K562 (cell line): Measurements from ENCODE around the gene WDR88. TPM values are rescaled to one million over a fixed set of nuclear protein-coding genes. Genes with fewer than 3 reads are reported as not detected.

ENCODE experiments used
- AFF1 ChIP-seq, 2 experiments: fragments of 450-650 bp; IDR thresholded peaks; 2 replicates each; pipeline ENCODE4 v1.6.1; 2018; ENCODE audit warnings: mild to moderate bottlenecking in 2 of 2, low read depth in 1 of 2; ENCODE audit not compliant: partially characterized antibody in 2 of 2
- AFF4 ChIP-seq: sonication (generic); formaldehyde crosslinking; IDR thresholded peaks from 2 replicates; pipeline ENCODE4 v1.8.0; 2023; ENCODE audit warnings: mild to moderate bottlenecking, missing genetic modification reagents
- BRF1 ChIP-seq: IDR thresholded peaks from 3 replicates; pipeline ENCODE4 v1.6.1; 2011; ENCODE audit warnings: borderline replicate concordance, mild to moderate bottlenecking; ENCODE audit not compliant: insufficient read length; ENCODE audit errors: extremely low read depth
- HDAC8 ChIP-seq: fragments of 450-650 bp; IDR thresholded peaks from 2 replicates; pipeline ENCODE4 v1.6.1; 2016; ENCODE audit warnings: mild to moderate bottlenecking, missing genetic modification characterization, moderate library complexity, missing compliant biosample characterization
- NONO ChIP-seq, 2 experiments: fragments of 200-400 bp in 1 of 2; fragments of 450-650 bp in 1 of 2; formaldehyde crosslinking in 1 of 2; IDR thresholded peaks; 2 replicates each; pipeline ENCODE4 v1.6.1; 2017; ENCODE audit warnings: low read depth in 2 of 2, mild to moderate bottlenecking in 2 of 2, moderate library complexity in 2 of 2, low read length in 1 of 2
- POLR2G ChIP-seq: fragments of 200-400 bp; formaldehyde crosslinking; IDR thresholded peaks from 2 replicates; pipeline ENCODE4 v1.6.1; 2017; ENCODE audit warnings: low read depth, mild to moderate bottlenecking, antibody characterized with exemption, low read length, moderate library complexity
- RBFOX2 ChIP-seq: fragments of 200-400 bp; formaldehyde crosslinking; IDR thresholded peaks from 2 replicates; pipeline ENCODE4 v1.6.1; 2017; ENCODE audit warnings: low read depth, mild to moderate bottlenecking, low read length, moderate library complexity
- RBM25 ChIP-seq: fragments of 200-400 bp; formaldehyde crosslinking; IDR thresholded peaks from 2 replicates; pipeline ENCODE4 v1.6.1; 2018; ENCODE audit warnings: low read length, low read depth, moderate library complexity; ENCODE audit not compliant: severe bottlenecking
- SAP30 ChIP-seq: fragments of 200-600 bp; sonication (generic); IDR thresholded peaks from 2 replicates; pipeline ENCODE4 v1.6.1; 2012; ENCODE audit warnings: borderline replicate concordance, low read depth, mild to moderate bottlenecking, moderate library complexity, low read length, control low read depth, inconsistent platforms; ENCODE audit not compliant: insufficient read depth, poor library complexity, severe bottlenecking
- SP1 ChIP-seq: sonication (generic); formaldehyde crosslinking; IDR thresholded peaks from 2 replicates; pipeline ENCODE4 v1.8.1; 2022; ENCODE audit warnings: mild to moderate bottlenecking, missing genetic modification reagents
- TAF1 ChIP-seq: IDR thresholded peaks from 2 replicates; pipeline ENCODE4 v1.6.1; 2011; ENCODE audit warnings: mild to moderate bottlenecking, low read length, moderate library complexity; ENCODE audit not compliant: insufficient read depth, control insufficient read depth, severe bottlenecking; ENCODE audit errors: extremely low read depth
- TRIM24 ChIP-seq, 2 experiments: fragments of 450-650 bp; IDR thresholded peaks; 2 replicates each; pipeline ENCODE4 v1.6.1; 2016
- ZNF197 ChIP-seq: fragments of 200-800 bp; sonication (Bioruptor generic); IDR thresholded peaks from 2 replicates; pipeline ENCODE4 v1.6.1; 2016; ENCODE audit warnings: low read depth, missing genetic modification characterization, missing compliant biosample characterization
- ZNF384 ChIP-seq: IDR thresholded peaks from 2 replicates; pipeline ENCODE4 v1.6.1; 2012; ENCODE audit warnings: low read depth, low read length, improper control_type of control experiment
- ZNF445 ChIP-seq: fragments of 250-450 bp; sonication (Bioruptor Pico); IDR thresholded peaks from 2 replicates; pipeline ENCODE4 v1.4.0; 2020; ENCODE audit warnings: low read depth, mild to moderate bottlenecking, moderate library complexity
- ZNF740 ChIP-seq, 3 experiments: fragments of 200-800 bp in 1 of 3; sonication (Bioruptor generic) in 1 of 3; sonication (generic) in 1 of 3; formaldehyde crosslinking in 1 of 3; IDR thresholded peaks; 2 replicates each; pipeline versions ENCODE4 v1.6.1 to v1.8.0; 2016 to 2022; ENCODE audit warnings: mild to moderate bottlenecking in 2 of 3, missing compliant biosample characterization in 2 of 3, missing genetic modification characterization in 2 of 3, missing genetic modification reagents in 1 of 3
- polyA plus RNA-seq, 8 experiments: library from polyadenylated mRNA; depleted of rRNA in 4 of 8; stranded (reverse) in 5 of 8; unstranded in 3 of 8; fragments of >200 nt; fragmentation: Nextera tagmentation in 2 of 8; fragmentation: Illumina TruSeq in 1 of 8; extraction: Ambion mirVana in 2 of 8; extraction: Trizol in 1 of 8; gene quantifications; 2 replicates each; pipeline versions ENCODE4 v1.2.1 to v1.2.3, GENCODE V29; 2011 to 2014; ENCODE audit warnings: inconsistent platforms in 1 of 8, missing spikeins in 1 of 8
- total RNA-seq, 7 experiments: library from RNA; depleted of rRNA in 6 of 7; stranded (reverse); fragments of >200 nt in 6 of 7; fragmentation: Illumina TruSeq in 2 of 7; extraction: Trizol in 2 of 7; gene quantifications; 2 replicates each; pipeline versions ENCODE4 v1.2.1 to v1.2.3, GENCODE V29; 2011 to 2021; ENCODE audit warnings: low replicate concordance in 1 of 7

The WDR88 gene
- total and polyA plus RNA-seq, 9 of the 15 experiments (the other 6 are each of a cell fraction or from before 2014, with no cell fraction given), result 0.03 to 0.04 TPM; not detected in 7

DNA sequence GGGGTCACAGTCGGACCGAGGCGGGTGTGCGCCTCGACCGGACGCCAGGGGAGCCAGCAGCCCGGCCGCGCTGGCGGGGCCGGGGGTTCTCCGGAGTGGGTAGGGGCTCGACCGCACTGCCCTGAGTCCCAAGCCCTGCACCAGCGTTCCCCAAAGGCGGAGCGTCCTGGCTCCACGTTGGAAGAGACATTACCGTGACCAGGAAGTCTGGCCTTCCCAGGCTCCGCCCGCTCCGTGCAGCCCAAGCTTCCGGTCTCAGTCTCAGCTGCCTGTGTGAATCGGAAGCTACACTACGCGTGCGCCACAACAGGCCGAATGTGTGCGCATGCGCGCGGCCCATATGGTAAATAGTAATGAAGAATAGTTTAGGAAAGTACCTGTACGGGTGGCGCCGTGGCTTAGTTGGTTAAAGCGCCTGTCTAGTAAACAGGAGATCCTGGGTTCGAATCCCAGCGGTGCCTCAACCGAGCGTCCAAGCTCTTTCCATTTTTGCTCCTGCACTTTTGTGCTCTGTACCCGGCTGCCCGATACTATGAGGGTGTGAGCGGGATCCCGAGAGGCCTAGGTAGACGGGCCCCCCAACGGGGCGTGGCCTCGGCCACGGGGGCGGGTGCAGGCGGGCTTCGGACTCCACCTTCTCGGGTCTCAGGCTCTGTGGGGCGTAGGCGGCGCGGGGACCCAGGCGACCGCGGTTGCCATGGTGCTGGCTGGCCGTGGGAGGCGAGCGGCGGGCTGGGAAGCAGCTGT lies 44.9 kb downstream of the WDR88 start (continued):
- TF ChIP-seq AFF1 (IDR thresholded peaks at IDR 0.05; ENCODE audit: low read depth in 1 of 2, partially characterized antibody in 2 of 2) (no peak), HDAC8 (0 out of 2 replicates have a peak, but pooled peaks have one; percentile 31), POLR2G (peak; percentile 96), RBM25 (peak; percentile 39), RBFOX2 (peak; percentile 95), ZNF197 (CRISPR knock-in tag) (0 out of 2 replicates have a peak, but pooled peaks have one; percentile 17), AFF4 (CRISPR knock-in tag) (0 out of 2 replicates have a peak, but pooled peaks have one; percentile 70), ZNF445 (no peak), TAF1 (peak; percentile 58), SAP30 (peak; percentile 73), TRIM24 (IDR thresholded peaks at IDR 0.05) (peak in 1 of 2 experiments; percentile 43; a peak in 1 of 4 replicates), ZNF740 (CRISPR knock-in tag; IDR thresholded peaks at IDR 0.05) (peak; percentile 52; the same call in 1 of the 2 replicates), ZNF740 (tag; IDR thresholded peaks at IDR 0.05) (no peak), SP1 (CRISPR knock-in tag) (peak; percentile 94), NONO (IDR thresholded peaks at IDR 0.05; ENCODE audit: low read depth in 2 of 2, low read length in 1 of 2) (peak in 1 of 2 experiments; percentile 38; a peak in 1 of 4 replicates), BRF1 (peak; percentile 40), ZNF384 (no peak)
